LNCaP clone FGC (cell line): ENCODE measurements around the gene UBL7.

Source experiments
- DNase-seq: peaks from one replicate; pipeline ENCODE4 v3.0.0-alpha.2; 2011; ENCODE audit warnings: low read depth
- H3K4me3 ChIP-seq: 2 replicates; pipeline ENCODE4 v1.5.1; 2011; ENCODE audit warnings: mild to moderate bottlenecking, low read depth, low read length, control low read depth
- TF ChIP-seq, protein P1 (sequence below): IDR thresholded peaks from 2 replicates; pipeline ENCODE4 v1.5.1; 2012; ENCODE audit warnings: mild to moderate bottlenecking; ENCODE audit not compliant: control insufficient read depth, insufficient read depth; ENCODE audit errors: extremely low read depth

The UBL7 gene

DNA sequence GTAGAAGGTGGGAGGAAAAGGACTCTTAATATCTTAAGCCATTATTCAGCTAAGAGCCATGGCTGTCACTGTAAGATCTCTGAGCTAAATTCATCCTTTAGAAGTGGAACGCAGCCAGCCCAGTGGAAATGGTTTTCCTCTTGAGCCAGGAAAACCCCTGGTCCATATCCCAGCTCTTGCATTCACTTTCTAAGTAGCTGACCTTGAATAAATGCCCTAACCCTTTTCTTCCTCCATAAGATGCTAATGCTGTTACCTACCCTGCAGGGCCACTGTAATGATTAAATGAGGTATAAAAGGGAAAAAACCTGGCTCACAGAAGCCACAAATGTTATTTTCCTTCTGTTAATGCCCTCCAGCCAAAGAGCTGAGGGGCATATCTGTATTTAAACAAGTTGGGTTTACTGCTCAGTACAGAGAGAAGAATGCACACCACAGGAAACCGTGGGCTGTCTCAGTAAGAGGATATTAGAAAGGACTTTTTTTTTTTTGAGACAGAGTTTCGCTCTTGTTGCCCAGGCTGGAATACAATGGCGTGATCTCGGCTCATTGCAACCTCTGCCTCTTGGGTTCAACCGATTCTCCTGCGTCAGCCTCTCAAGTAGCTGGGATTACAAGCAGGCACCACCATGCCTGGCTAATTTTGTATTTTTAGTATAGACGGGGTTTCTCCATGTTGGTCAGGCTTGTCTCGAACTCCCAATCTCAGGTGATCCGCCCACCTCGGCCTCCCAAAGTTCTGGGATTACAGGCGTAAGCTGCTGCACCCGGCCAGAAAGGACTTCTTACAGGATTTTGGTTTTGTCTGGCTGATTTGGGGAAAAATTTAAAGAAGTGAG lies 6.8 kb downstream of the UBL7 start:
- DNase-seq, result no peak
- no peak overlapping the region for H3K4me3 ChIP-seq
- TF ChIP-seq, protein P1, sequence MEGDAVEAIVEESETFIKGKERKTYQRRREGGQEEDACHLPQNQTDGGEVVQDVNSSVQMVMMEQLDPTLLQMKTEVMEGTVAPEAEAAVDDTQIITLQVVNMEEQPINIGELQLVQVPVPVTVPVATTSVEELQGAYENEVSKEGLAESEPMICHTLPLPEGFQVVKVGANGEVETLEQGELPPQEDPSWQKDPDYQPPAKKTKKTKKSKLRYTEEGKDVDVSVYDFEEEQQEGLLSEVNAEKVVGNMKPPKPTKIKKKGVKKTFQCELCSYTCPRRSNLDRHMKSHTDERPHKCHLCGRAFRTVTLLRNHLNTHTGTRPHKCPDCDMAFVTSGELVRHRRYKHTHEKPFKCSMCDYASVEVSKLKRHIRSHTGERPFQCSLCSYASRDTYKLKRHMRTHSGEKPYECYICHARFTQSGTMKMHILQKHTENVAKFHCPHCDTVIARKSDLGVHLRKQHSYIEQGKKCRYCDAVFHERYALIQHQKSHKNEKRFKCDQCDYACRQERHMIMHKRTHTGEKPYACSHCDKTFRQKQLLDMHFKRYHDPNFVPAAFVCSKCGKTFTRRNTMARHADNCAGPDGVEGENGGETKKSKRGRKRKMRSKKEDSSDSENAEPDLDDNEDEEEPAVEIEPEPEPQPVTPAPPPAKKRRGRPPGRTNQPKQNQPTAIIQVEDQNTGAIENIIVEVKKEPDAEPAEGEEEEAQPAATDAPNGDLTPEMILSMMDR, result no peak

DNA sequence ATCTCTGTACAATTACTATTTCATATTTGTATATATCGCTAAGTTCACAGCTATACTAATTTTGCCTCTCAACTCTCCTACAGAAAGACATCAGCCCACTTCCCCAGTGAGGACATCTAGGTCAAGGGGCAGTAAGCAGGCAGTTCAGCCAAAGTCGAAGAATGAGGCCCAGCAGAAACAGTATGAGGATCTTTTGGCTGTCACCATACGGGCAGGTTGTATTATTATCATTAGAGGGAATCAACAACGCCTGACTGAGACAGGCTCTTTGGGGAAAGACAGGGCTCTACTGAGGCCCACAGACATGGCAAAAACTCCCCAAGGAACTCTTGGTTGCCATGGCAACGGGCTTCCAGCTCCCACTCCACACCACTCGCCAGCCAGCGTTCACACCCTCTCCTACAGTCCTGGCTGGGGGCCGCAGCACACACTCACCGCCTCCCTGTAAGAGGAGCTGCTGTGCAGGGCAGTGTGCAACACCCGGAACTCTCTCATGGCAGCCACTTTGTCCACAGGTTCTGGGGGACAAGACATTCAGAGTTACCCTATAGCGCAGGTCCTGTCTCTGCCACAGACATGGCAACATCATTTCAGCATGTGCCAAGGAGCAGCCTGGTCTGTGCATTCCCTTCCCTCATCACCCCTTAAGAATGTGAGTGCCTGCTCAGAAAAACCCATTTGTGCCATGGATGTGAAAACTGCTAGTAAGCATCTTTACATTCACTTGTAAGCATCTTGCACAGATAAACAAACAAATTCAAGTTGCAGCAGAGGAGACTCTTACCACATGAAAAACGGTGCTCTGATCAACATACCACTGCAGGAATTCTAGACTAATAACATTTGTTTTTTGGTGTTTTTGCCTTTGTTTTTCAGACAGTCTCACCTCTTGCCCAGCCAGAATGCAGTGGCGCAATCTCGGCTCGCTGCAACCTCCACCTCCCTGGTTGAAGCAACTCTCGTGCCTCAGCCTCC lies 8.8 kb downstream of the UBL7 start:
- TF ChIP-seq, protein P1, result no peak
- H3K4me3 ChIP-seq, result no peak overlapping the region
- no peak for DNase-seq

DNA sequence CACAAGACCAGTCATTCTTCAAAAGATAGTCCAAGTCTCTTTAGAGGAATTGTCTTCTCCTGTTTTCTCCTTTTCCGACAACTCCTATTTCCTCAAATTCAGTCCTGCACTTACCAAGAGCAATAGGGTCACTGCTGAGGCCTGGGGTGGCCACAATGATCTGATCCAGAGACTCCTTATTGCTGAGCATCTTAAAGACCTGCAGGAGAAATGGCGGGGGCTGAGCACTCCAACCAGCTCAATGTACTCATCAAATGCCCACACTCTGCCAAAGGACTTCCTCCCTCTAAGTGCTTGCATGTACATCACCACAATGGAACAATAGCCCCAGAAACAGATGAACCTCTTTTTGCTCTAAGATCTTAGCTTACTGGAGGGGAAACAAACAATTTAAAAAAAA lies 9.6 kb downstream of the UBL7 start:
- TF ChIP-seq, protein P1, result no peak

DNA sequence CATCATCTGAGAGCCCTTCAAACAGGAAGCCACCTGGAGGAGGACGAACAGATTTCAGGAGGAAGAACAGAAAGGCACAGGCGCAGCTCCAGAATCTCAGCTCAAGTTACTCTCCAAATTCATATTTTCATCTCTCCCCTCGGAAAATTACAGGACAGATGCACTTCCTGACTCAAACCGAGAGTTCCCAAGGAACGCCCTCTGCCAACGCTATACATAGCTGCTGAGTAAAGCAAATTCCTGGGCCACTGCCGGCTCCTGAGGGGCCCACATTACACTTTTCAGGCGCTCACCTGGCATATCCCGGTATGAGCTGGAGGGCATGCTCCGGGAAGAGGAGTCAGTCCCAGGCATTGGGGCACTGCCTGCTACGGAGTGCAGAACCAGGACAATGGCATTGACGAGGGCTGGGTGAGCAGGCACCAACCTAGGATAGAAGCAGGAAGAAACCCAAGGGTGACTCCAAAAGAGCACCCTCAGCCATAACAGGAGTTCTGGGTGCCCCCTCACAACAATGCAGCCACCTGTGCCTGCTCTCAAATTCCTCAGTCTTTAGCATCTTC lies 11.2 kb downstream of the UBL7 start:
- TF ChIP-seq, protein P1, result no peak
- H3K4me3 ChIP-seq, result no peak overlapping the region
- DNase-seq, result no peak

More for the DNA sequence above, 9.6 kb downstream of the UBL7 start:
- DNase-seq, result no peak
- no peak overlapping the region for H3K4me3 ChIP-seq

DNA sequence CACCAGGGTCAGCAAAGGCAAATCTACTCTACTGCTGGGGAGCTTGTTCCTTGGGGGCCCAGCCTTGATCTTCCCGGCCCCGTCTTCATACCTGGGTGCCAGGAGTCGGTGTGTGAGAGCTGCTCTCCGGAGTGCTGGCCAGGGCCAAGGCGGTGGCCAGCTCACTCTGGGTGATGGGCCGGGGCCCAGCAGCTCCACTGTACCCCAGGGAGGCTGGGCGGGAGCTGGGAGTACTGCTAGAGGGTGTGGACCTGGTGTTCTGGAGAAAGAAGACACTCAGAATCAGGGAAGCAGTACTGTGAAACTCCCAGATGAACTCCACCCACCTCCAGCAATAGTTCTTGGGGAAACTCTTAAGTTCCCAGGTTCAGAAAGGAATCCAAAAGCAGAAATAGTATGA lies 11.9 kb downstream of the UBL7 start:
- no peak for DNase-seq
- TF ChIP-seq, protein P1, result no peak
- H3K4me3 ChIP-seq, result no peak overlapping the region

DNA sequence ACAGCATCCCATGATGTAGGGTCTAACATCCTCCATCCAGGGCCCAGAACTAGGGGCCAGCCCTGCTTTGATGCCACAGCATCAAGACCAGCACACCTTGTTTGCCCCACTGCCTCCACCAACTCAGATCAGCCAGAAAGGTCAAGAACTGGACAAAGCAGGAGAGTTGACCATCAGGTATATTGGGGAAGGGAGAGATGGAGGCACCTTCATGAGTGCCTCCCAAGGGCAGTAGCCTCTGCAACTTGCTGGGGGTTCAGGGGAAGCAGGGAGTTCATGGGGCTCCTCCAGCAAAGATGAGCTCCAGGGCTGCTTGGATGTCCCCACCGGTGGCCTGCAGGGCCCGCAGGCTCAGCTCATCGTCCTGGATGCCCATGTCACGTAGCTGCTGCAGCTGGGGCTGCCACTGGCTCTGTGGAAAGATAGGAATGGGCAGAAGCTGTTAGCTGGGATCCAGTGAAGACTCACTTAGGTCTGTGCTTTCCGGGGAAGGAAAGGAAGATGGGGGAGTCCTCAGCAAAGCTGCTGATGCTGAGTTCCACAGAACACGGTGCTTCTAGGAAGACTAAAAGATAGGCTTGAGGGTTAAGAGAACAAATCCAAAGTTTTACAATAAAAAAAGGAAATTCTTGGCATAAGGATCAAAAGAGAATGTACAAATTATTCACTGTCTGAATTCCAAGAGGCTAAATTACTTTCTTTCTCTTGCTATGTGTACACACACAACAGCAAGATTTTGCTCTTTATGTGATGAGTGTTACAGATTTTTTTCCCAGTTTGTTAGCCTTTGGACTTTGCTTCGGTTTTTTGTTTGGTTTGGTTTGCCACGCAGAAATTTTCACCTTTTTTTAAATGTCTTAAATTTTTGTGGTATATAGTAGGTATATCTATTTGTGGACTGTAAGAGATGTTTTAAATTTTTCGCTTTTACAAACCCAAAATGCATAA lies 14.9 kb downstream of the UBL7 start:
- DNase-seq, result no peak

More for the DNA sequence above, 14.9 kb downstream of the UBL7 start:
- no peak overlapping the region for H3K4me3 ChIP-seq
- TF ChIP-seq, protein P1, result no peak
